WTC11 (cell line): ENCODE measurements around the gene ABCC4. TPM values are rescaled to one million over a fixed set of nuclear protein-coding genes. Genes with fewer than 3 reads are reported as not detected.

Experiments
- ATAC-seq: fragments of 200-7000 bp; cut with Tn5 transposase; 2 replicates; pipeline ENCODE4 v1.10.0; 2021; ENCODE audit warnings: mild to moderate bottlenecking, moderate library complexity
- CTCF ChIA-PET: fragments of 300-600 bp; sonication (Branson Sonifier 250); formaldehyde crosslinking; loops from one replicate; lab custom pipeline; 2021; ENCODE audit warnings: antibody characterized with exemption; lab: Charles Lee
- POLR2A ChIA-PET: fragments of 350-600 bp; sonication (Branson Sonifier 250); formaldehyde crosslinking; loops from one replicate; lab custom pipeline; 2021; ENCODE audit warnings: antibody characterized with exemption; lab: Charles Lee
- DNase-seq: peaks from one replicate; pipeline ENCODE4 v3.0.0; 2021; ENCODE audit warnings: low spot score
- H3K27ac Mint-ChIP-seq: 2 replicates; pipeline ENCODE4 v1.8.0; 2021; ENCODE audit warnings: mixed read lengths
- H3K27me3 Mint-ChIP-seq: 2 replicates; pipeline ENCODE4 v1.8.0; 2021; ENCODE audit warnings: low read depth, mild to moderate bottlenecking, moderate library complexity, mixed read lengths
- H3K36me3 Mint-ChIP-seq: 2 replicates; pipeline ENCODE4 v1.8.0; 2021; ENCODE audit warnings: mixed read lengths
- H3K4me1 Mint-ChIP-seq: 2 replicates; pipeline ENCODE4 v1.8.0; 2022; ENCODE audit warnings: mixed read lengths
- H3K4me3 Mint-ChIP-seq: 2 replicates; pipeline ENCODE4 v1.8.0; 2021; ENCODE audit warnings: mild to moderate bottlenecking, moderate library complexity, mixed read lengths
- H3K9me3 Mint-ChIP-seq: 2 replicates; pipeline ENCODE4 v1.8.0; 2021; ENCODE audit warnings: mixed read lengths
- CREB1 ChIP-seq: sonication (generic); formaldehyde crosslinking; IDR thresholded peaks from 2 replicates; pipeline ENCODE4 v1.8.0; 2023; ENCODE audit warnings: mild to moderate bottlenecking, missing genetic modification reagents
- GRHL2 ChIP-seq: fragments of 250-450 bp; sonication (Bioruptor Pico); IDR thresholded peaks from 2 replicates; pipeline ENCODE4 v1.8.0; 2022; ENCODE audit warnings: mild to moderate bottlenecking, moderate library complexity; ENCODE audit not compliant: insufficient replicate concordance, severe bottlenecking
- MAX ChIP-seq: sonication (generic); formaldehyde crosslinking; IDR thresholded peaks from 2 replicates; pipeline ENCODE4 v1.8.0; 2022; ENCODE audit warnings: mild to moderate bottlenecking, missing genetic modification reagents
- MXD4 ChIP-seq: fragments of 250-450 bp; sonication (Bioruptor Pico); IDR thresholded peaks from 2 replicates; pipeline ENCODE4 v1.8.0; 2021; ENCODE audit warnings: mild to moderate bottlenecking, moderate library complexity, borderline replicate concordance
- TEAD1 ChIP-seq: sonication (generic); formaldehyde crosslinking; IDR thresholded peaks from 2 replicates; pipeline ENCODE4 v1.8.0; 2022; ENCODE audit warnings: mild to moderate bottlenecking, missing genetic modification reagents
- ZNF219 ChIP-seq: sonication (generic); formaldehyde crosslinking; IDR thresholded peaks from 2 replicates; pipeline ENCODE4 v1.8.0; 2023; ENCODE audit warnings: missing genetic modification reagents, mild to moderate bottlenecking, borderline replicate concordance
- total RNA-seq: library from RNA; stranded (reverse); gene quantifications from 3 replicates; pipeline ENCODE4 v1.2.3, GENCODE V29; 2021
- TF ChIP-seq, protein P1 (sequence below): sonication (generic); formaldehyde crosslinking; IDR thresholded peaks from 2 replicates; pipeline ENCODE4 v1.8.1; 2023; ENCODE audit warnings: mild to moderate bottlenecking, missing genetic modification reagents, moderate library complexity
- TF ChIP-seq, protein P2 (sequence below): fragments of 250-450 bp; sonication (Bioruptor Pico); IDR thresholded peaks from 2 replicates; pipeline ENCODE4 v2.1.2; 2022; ENCODE audit warnings: mild to moderate bottlenecking, moderate library complexity
- TF ChIP-seq, protein P3 (sequence below): sonication (generic); formaldehyde crosslinking; IDR thresholded peaks from 2 replicates; pipeline ENCODE4 v1.8.1; 2023; ENCODE audit warnings: mild to moderate bottlenecking, missing genetic modification reagents, borderline replicate concordance
- TF ChIP-seq, protein P4 (sequence below): sonication (generic); formaldehyde crosslinking; IDR thresholded peaks from 2 replicates; pipeline ENCODE4 v1.8.0; 2023; ENCODE audit warnings: missing genetic modification reagents
- TF ChIP-seq, protein P5 (sequence below): sonication (generic); formaldehyde crosslinking; IDR thresholded peaks from 2 replicates; pipeline ENCODE4 v1.8.0; 2023; ENCODE audit warnings: missing genetic modification reagents, mild to moderate bottlenecking, borderline replicate concordance
- TF ChIP-seq, protein P6 (sequence below): sonication (generic); formaldehyde crosslinking; IDR thresholded peaks from 2 replicates; pipeline ENCODE4 v1.8.0; 2022; ENCODE audit warnings: mild to moderate bottlenecking, missing genetic modification reagents

Gene ABCC4
- total RNA-seq, 1 experiment from 2014 or later: 7.2 TPM

- no peak overlapping the region for H3K27ac Mint-ChIP-seq
- TF ChIP-seq MXD4 (no peak), MAX (CRISPR knock-in tag) (no peak), TEAD1 (CRISPR knock-in tag) (no peak), ZNF219 (no peak), GRHL2 (no peak), CREB1 (CRISPR knock-in tag) (no peak)
- TF ChIP-seq, protein P1, sequence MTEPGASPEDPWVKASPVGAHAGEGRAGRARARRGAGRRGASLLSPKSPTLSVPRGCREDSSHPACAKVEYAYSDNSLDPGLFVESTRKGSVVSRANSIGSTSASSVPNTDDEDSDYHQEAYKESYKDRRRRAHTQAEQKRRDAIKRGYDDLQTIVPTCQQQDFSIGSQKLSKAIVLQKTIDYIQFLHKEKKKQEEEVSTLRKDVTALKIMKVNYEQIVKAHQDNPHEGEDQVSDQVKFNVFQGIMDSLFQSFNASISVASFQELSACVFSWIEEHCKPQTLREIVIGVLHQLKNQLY (CRISPR knock-in tag): no peak
- TF ChIP-seq, protein P2, sequence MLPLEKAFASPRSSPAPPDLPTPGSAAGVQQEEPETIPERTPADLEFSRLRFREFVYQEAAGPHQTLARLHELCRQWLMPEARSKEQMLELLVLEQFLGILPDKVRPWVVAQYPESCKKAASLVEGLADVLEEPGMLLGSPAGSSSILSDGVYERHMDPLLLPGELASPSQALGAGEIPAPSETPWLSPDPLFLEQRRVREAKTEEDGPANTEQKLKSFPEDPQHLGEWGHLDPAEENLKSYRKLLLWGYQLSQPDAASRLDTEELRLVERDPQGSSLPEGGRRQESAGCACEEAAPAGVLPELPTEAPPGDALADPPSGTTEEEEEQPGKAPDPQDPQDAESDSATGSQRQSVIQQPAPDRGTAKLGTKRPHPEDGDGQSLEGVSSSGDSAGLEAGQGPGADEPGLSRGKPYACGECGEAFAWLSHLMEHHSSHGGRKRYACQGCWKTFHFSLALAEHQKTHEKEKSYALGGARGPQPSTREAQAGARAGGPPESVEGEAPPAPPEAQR: no peak
- TF ChIP-seq, protein P3, sequence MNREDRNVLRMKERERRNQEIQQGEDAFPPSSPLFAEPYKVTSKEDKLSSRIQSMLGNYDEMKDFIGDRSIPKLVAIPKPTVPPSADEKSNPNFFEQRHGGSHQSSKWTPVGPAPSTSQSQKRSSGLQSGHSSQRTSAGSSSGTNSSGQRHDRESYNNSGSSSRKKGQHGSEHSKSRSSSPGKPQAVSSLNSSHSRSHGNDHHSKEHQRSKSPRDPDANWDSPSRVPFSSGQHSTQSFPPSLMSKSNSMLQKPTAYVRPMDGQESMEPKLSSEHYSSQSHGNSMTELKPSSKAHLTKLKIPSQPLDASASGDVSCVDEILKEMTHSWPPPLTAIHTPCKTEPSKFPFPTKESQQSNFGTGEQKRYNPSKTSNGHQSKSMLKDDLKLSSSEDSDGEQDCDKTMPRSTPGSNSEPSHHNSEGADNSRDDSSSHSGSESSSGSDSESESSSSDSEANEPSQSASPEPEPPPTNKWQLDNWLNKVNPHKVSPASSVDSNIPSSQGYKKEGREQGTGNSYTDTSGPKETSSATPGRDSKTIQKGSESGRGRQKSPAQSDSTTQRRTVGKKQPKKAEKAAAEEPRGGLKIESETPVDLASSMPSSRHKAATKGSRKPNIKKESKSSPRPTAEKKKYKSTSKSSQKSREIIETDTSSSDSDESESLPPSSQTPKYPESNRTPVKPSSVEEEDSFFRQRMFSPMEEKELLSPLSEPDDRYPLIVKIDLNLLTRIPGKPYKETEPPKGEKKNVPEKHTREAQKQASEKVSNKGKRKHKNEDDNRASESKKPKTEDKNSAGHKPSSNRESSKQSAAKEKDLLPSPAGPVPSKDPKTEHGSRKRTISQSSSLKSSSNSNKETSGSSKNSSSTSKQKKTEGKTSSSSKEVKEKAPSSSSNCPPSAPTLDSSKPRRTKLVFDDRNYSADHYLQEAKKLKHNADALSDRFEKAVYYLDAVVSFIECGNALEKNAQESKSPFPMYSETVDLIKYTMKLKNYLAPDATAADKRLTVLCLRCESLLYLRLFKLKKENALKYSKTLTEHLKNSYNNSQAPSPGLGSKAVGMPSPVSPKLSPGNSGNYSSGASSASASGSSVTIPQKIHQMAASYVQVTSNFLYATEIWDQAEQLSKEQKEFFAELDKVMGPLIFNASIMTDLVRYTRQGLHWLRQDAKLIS (CRISPR knock-in tag): no peak
- TF ChIP-seq, protein P4, sequence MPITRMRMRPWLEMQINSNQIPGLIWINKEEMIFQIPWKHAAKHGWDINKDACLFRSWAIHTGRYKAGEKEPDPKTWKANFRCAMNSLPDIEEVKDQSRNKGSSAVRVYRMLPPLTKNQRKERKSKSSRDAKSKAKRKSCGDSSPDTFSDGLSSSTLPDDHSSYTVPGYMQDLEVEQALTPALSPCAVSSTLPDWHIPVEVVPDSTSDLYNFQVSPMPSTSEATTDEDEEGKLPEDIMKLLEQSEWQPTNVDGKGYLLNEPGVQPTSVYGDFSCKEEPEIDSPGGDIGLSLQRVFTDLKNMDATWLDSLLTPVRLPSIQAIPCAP: no peak
- TF ChIP-seq, protein P5, sequence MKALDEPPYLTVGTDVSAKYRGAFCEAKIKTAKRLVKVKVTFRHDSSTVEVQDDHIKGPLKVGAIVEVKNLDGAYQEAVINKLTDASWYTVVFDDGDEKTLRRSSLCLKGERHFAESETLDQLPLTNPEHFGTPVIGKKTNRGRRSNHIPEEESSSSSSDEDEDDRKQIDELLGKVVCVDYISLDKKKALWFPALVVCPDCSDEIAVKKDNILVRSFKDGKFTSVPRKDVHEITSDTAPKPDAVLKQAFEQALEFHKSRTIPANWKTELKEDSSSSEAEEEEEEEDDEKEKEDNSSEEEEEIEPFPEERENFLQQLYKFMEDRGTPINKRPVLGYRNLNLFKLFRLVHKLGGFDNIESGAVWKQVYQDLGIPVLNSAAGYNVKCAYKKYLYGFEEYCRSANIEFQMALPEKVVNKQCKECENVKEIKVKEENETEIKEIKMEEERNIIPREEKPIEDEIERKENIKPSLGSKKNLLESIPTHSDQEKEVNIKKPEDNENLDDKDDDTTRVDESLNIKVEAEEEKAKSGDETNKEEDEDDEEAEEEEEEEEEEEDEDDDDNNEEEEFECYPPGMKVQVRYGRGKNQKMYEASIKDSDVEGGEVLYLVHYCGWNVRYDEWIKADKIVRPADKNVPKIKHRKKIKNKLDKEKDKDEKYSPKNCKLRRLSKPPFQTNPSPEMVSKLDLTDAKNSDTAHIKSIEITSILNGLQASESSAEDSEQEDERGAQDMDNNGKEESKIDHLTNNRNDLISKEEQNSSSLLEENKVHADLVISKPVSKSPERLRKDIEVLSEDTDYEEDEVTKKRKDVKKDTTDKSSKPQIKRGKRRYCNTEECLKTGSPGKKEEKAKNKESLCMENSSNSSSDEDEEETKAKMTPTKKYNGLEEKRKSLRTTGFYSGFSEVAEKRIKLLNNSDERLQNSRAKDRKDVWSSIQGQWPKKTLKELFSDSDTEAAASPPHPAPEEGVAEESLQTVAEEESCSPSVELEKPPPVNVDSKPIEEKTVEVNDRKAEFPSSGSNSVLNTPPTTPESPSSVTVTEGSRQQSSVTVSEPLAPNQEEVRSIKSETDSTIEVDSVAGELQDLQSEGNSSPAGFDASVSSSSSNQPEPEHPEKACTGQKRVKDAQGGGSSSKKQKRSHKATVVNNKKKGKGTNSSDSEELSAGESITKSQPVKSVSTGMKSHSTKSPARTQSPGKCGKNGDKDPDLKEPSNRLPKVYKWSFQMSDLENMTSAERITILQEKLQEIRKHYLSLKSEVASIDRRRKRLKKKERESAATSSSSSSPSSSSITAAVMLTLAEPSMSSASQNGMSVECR (CRISPR knock-in tag): no peak
- TF ChIP-seq, protein P6, sequence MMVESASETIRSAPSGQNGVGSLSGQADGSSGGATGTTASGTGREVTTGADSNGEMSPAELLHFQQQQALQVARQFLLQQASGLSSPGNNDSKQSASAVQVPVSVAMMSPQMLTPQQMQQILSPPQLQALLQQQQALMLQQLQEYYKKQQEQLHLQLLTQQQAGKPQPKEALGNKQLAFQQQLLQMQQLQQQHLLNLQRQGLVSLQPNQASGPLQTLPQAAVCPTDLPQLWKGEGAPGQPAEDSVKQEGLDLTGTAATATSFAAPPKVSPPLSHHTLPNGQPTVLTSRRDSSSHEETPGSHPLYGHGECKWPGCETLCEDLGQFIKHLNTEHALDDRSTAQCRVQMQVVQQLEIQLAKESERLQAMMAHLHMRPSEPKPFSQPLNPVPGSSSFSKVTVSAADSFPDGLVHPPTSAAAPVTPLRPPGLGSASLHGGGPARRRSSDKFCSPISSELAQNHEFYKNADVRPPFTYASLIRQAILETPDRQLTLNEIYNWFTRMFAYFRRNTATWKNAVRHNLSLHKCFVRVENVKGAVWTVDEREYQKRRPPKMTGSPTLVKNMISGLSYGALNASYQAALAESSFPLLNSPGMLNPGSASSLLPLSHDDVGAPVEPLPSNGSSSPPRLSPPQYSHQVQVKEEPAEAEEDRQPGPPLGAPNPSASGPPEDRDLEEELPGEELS (CRISPR knock-in tag): no peak
- H3K4me1 Mint-ChIP-seq: peaks cover 5% of the 10 kb centered on the region; the same call in 1 of the 2 replicates
- H3K9me3 Mint-ChIP-seq: no peaks in the 10 kb centered on the region
- CTCF ChIA-PET: no interaction called here
- no peaks in the 10 kb centered on the region; the same call in 1 of the 2 replicates for H3K27me3 Mint-ChIP-seq
- no peak for DNase-seq
- POLR2A ChIA-PET: no interaction called here
- no peak for ATAC-seq
- H3K4me3 Mint-ChIP-seq: no peak overlapping the region
- peaks cover 3% of the 10 kb centered on the region; the same call in 1 of the 2 replicates for H3K36me3 Mint-ChIP-seq
Observed at GRCh38 chr13:95174517-95174916, 126.7 kb downstream of the ABCC4 start.
